NCI-H2081 treated with DMSO at 0.1 percent for 48 hours (cell line): Measurements from ENCODE around the gene KANK4.

Experiments used
- DNase-seq: peaks from one replicate; lab custom pipeline; 2025; lab: John Stamatoyannopoulos, UW

KANK4 gene

DNA sequence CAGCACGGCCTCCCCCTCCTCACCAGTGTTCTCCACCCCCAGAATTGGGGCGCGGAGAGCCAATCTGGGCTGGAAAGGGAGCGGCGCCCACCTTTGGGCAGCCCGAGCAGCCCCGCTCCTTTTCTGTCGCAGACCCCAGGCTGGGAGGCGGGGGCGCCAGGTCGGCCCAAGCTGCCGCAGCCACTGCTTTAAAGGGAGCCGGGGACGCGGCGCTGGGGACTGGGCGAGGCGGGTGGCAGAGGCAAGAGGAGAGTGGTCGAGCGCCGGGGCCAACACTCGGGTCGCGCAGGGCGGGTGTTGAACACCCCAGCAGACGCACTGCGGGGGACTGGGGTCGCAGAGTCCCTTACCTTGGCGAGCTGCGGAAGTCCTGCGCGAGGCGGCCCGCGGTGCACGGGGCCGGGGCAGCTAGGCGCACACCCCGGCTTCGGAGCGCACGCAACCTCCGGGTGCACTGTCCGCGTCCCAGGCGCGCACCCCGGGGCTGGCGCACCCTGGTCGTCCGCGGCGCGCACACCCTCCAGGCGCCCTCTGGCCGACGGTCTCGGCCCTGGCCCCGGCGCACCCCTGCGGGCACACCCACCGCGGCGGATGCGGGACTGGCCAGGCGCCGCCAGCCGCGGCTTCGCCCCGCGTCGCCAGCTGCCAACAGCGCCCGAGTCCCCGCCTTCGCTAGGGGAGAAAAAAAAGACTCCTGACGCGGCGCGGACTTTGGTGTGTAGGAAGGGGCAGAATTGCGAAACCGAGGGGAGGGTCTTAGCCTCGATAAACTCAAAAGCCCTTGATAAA lies at the start of gene KANK4:
Gene KANK4 (minus strand): TSS at position 679 of the 789 bp plus-strand sequence. CDS start 37,870 bp downstream, outside the sequence.
- DNase-seq, result no peak

DNA sequence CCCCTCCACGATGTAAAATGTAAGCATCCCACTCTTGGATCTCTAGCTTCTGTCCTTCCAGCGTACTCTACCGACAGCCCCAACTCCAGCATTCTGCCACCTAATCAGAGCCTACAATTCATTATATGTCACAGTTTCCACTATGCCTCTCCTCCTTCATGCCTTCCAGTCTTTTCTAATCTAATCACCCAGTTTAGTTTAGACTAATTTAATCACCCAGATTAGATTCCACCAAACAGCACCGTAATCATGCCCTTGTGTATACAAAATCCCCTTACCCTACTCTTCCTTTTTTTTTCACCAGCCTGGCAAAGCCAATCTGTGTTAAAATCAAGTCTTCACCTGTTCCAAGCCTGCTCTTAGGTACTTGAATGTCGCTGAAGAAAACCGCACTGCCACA lies 49.8 kb upstream of the KANK4 start:
- no peak for DNase-seq

DNA sequence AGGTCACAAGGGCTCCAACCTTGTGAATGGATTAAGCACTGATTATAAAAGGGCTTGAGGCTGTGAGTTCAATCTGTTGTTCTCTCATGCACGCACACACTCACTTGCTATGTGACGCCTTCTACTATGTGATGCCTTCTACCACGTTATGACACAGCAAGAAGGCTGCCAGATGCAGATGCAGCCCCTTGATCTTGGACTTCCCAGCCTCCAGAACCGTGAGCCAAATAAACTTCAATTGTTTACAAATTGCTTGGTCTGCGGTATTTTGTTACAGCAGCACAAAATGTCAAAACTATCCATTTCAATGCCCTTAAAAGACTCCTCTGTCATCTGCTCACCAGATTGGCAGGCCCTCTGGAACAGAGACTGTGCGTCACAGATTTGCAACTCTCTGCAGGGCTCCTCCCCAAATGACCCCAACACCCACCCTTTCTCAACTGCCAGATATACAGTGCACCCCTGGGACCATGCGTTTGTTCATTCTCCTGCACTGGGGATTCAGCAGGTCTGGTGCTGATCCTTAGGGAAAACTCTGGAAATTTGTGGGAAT lies 47.8 kb upstream of the KANK4 start:
- DNase-seq, result no peak

DNA sequence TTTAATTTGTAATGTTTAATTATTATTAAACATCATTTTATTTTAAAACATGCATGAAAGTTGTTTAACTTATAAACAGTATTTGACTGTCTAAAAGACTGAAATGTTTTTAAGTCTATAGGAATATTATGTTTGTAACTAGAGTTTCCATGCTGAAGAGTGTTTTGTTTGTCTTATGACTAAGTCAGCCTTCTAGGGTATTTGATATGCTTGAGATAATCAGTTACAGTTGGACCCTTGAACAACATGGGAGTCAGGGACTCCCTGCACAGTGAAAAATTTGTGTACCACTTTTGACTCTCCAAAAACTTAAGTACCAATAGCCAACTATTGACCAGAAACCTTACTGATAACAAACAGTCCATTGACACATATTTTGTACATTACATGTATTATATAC lies 45.5 kb upstream of the KANK4 start:
- no peak for DNase-seq

DNA sequence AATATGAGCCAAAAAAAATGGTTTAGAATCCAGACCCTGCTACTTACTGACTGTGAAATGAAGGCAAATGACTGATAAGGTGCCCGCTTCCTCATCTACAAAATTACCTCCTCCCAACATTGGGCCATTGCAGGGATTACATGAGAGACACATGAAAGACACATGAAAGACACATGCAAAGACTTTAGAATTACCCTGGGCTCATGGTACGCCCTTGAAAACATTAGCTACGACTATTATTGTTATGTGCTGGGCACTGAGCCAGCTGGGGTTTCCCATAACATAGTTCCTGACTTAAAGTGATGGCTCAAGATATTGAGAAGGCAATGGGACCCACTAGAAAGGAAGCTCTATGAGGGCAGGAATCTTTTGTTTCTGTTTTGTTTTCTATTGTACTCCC lies 43.7 kb upstream of the KANK4 start:
- DNase-seq, result no peak

DNA sequence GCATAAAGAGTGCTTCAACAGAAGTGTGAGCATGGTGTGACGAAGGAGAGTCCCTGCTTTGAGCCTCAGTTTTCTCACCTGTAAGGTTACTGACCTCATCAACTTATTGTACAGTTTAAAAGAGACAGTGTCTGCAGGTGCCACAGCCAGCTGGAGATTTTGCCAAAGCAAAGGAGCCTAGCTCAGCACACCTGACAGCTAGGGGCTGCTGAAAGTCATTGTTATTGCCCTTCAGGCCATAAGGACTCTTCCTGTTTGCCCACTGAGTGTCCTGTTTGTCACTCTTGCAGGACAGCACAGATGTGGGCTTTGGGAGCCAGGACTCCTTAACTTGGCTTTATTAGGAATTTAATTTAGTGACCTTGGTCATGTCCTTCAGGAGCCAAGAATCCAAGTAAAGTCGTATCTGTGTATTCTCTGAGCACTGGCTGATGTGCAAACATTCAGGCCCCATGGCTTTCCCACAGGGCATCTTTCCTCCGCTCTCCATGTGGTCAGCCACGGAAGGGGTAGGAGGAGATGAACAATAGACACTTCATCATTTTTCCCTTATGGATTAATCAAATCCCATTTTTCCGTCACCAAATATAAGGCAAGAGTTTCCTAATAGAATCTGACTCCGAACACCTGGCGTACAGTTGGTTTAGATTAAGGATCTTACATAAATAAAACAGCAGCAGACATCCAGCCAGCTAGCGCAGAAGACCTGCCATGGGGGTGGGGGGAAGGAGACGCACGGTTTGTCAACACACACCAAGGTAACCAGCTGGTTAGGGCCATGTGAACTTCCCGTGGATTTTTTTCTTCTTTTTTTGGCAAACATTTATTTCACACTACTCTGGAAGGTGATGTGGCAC lies 43.1 kb upstream of the KANK4 start:
- DNase-seq, result no peak

DNA sequence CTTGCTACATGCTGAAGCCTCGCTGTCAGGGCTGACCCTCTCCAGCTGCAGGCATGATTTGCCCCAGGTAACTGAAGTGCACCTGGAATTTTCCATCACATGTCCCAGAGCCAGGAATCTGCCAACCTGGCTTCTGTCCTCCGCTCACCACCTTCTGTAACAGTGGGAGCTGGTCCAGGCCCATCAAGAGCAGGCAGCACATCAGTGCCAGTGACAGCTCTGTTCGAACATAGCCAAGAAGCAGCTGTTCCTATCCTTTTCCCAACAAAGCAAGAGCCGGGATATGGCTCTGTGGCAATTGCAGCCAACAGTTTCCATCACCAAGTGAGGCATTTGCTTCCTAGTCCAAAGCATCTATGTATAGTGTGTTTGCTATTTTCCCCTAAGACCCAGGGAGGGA lies 42.2 kb upstream of the KANK4 start:
- DNase-seq, result no peak

DNA sequence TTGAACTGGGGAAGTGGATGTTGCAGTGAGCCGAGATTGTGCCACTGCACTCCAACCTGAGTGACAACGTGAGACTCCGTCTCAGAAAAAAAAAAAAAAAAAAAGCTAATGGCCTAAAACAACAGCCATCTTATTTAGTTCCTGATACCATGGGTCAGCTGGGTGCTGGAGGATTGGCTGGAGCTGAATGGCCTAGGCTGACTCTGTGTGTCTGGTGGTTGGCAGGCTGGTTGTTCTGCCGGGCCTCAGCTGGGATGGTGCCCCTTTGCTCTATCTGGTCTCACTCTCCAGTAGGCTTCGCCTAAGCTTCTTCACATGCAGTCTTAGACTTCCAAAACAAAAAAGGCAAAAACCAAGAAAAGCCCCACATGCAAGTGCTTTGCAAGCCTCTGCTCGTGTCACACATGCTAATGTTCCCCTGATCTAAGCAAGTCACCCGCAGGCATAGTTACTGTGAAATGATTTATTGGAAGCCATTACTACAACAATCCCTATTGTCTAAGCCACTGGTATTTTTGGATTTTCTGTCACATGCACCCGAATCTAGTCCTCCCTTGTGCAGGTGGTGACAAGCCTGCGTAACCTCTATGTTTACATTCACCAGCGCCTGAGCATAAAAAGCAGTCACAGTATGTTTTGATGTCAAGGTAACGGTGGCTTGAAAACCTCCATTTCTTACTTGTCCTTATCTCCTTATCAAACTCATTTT lies 39.6 kb upstream of the KANK4 start:
- peak; percentile 52 for DNase-seq

DNA sequence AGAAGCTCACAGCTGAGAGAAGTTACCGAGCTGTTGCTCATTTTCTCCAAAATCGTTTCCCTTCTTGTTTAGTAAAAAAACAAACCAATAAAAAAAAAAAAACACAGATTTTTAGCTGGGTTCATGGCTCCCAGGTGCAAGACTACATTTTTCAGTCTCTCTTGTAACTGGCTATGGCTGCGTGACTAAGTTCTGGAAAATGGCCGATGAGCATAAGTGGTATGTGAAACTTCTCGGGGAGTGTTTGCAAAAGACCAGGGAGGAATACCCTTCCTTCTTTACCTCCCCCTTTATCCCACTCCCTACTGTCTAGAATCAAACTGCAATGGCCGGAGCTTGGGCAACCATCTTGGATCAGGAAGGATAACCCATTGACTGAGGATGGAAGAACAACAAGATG lies 38.7 kb upstream of the KANK4 start:
- DNase-seq, result no peak

DNA sequence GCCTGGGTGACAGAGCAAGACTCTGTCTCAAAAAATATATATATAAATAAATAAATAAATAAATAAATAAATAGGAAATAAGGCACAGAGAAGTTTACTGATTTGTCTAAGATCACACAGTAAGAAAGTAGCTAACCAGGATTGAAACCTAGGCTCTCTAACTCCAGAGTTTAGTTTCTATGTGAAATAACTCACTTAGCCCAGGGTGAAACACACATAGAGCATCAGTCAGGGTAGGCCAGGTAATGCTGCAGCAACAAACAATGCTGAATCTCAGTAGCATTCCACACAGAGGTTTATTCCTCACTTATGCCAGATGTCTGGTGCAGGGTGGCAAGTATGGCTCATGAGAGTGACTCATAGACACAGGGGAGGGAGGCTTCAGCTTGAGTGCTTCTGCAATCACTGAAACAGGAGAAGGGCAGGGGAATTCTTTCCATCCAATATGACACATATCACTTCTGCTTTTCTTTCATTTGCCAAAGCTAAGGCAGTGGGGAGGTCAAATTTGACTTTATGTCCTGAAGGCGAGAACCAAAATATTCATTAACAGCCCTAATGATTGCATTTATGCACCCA lies 37.1 kb upstream of the KANK4 start:
- DNase-seq, result no peak

DNA sequence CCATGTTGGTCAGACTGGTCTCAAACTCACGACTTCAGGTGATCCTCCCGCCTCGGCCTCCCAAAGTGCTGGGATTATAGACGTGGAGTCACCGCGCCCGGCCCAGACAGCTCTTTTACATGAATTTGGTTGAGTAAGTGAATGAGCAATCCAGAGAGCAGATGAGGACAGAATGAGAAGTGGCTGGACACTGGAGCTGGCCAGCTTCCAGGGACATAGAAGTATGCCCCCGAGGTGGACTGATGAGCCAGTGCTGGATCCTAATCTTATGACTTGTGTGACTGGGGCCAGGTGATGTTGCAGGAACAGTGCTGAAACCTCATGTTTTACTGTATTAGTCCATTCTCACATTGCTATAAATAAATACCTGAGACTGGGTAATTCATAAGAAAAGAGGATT lies 35.9 kb upstream of the KANK4 start:
- DNase-seq, result no peak

DNA sequence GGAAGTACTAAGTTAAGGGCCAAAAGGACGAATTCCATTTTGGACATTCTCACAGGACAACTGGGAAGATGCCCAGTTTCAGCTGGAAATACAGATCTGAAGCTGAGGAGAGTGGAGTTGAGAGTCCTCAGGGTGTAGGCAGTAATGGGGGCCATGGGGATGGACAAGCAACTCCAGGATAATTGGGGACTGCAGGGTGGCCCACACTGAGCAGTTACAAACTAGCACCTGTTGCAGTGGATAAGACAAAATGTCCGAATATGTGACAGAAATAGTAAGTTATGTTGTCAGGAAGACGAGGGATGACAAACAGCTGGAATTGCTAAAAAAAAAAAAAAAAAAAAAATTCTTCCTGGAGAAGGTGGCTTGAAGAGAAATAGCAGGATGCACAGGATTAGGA lies 34.6 kb upstream of the KANK4 start:
- DNase-seq, result no peak

DNA sequence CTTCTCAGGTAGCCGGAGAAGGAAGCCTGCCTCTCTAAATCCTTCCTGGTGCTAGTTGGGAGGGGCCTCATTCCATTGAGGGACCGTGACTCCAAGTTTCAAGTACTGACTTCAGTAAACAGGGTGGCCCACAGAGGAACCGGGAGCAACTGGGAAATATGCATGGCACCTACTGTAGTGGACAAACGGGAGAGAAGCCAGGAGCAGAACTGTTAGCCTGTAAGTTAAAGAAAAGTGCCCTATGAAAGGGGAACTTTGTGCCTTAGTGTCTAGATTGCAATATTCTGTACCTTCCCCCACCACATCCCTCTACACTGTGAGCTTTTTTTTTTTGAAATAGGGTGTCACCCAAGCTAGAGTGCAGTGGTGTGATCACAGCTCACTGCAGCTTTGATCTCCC lies 33.2 kb upstream of the KANK4 start:
- DNase-seq, result no peak

DNA sequence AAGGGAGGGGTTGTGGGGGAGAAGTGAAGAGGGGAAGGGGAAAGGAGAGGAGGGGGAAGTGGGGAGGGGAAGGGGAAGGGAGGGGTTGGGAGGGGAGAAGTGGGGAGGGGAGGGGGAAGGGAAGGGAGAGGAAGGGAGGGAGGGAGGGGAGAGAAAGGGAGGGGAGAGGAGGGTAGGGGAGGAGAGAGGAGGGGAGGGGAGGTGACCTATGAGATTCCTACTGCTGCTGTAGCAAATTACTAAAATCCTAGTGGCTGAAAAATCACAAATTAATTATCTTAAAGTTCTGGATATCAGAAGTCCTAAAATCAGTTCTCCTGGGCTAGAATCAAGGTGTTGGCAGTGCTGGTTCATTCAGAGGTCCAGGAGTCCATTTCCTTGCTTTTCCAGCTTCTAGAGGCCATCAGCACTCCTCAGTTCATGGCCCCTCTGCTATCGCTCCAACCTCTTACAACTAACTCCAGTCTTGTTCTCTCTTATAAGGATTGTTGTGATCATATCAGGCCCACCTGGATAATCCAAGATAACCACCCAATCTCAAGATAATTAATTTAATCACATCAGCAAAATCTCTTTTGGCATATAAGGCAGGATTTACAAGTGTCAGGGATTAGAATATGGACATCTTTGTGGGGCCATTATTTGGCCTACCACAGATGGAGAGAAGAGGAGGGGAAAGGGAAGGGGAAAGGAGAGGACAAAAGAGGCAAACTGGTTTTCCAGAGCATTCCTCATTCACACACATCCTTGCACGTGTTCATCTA lies 30.4 kb upstream of the KANK4 start:
- DNase-seq, result no peak

DNA sequence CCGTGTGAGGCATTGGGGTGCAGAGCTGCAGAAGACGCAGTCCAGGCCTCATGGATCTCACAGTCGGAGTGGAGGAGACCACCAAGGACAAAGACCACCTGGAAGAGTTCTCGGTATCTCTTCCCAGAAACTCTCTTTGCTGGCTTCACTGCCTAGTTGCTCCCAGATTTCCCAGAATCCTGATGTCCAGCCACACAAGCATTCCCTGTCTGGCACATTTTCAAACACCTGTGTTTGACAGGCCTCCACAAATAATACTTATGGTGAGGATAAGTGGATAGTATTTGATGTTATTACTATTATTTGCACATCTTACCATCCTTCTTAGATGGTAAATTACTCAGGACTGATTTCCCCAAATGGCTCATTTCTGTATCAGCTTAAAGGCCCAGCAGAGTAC lies 27.7 kb upstream of the KANK4 start:
- no peak for DNase-seq

DNA sequence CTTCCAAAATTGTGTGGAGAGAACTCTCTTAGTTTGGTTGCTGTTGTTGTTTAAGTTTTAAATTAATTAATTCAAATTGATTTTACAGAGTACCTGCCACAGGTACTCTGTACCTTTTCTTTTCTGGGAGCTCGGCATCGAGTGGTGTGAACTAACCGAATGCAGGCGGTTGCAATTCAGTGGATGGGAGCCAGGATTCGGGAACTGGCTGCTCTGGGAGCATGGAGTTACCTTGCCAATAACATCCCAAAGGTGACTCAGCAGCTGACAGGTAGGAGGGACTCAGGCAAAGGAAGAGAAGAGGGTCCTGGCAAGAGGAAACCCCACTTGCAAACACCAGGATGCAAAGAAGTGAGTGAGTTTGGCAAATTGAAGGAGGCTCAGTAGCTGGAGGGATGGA lies 24.7 kb upstream of the KANK4 start:
- DNase-seq, result no peak

DNA sequence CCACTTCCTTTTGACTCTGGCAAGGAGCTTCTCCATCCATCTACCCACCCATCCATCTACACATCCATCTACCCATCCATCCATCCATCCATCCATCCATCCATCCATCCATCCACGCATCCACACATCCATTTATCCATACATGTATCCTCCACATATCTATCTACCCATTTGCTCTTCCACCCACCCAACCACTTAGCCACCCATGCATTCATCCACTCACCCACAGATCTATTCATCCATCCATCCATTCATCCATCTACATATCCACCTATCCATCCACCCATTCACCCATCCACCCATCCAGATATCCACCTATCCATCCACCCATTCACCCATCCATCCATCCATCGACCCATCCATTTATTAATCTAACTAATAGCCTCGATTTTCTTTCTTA lies 23.0 kb upstream of the KANK4 start:
- no peak for DNase-seq

DNA sequence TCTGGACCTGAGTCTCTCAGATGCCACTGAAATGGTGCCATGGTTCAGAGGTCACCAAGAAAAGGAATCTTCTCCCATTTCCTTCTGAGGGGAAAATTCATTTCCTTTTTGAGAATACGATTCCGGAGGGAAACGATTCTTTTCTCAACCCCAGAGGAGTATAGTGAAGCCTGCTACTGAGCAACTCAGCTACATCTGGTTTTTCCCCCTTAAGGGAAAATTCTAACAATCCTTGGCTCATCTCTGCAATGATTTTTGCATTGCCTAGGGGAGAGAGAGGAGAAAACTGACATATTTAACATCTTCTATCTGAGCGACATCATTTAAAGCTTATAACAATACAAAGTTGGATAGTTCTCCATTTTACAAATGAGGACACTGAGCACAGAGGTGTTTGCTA lies 22.4 kb upstream of the KANK4 start:
- no peak for DNase-seq

DNA sequence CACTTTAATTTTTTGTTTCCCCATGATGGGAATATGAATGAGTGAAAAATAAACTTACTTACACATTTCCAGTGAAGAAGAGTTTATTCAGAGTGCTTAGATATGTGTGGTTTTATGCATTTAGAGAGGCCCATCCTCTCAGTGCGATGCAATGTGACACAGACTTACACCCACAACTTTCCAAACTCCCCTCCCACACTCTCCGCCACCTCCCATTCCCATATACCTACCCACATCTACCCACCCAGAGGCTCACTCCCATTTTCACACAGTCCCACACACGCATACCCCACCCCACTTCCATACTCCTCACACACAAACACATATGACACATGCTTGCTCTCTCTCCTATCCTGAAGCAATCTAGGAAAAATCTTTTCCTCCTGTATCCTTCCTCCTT lies 21.9 kb upstream of the KANK4 start:
- no peak for DNase-seq

DNA sequence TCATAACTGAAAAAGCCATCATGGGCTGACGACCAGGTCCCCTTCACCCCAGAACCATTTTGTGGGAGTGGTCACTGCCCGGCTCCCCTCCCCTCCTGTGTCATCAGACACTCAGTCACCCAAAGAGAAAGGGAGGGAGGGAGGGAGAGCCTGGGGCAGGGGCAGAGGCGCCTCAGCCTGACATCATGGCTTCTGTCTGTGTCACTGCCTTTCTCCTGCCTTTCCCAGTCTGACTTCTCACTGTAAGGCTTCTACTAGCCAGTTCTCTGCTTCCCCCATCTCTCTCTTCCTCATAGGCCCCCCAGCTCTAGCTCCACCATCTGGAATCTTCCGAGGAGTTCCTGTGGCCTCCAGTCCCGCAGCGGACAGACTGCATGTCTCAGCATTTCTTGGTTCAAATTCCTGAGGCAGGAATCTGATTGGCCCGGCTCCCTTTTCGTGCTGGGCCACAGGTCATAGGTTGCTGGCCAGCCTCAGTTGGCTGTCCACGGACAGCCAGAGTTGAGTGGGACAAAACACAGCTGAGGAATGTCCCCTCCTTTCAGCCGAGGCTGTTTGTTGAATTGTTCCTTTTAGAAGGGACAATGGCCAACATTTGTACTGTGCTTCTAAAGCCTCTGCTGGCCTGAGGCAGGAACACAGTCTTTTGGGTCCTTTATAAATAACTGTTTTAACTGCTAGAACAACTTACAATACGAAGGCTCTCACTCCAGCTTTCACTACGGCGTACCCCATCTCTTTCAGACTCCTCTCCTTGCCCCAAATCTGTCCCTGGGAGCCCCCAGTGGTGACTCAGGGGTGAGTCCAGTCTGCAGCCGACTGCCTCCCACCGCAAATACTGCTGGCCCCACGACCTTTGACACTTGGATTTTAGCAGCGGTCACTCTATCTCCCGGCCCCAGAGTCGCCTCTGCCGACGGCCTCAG lies 18.7 kb upstream of the KANK4 start:
- DNase-seq, result no peak
